ENCODE measurements around the gene NETO1. TPM values are rescaled to one million over a fixed set of nuclear protein-coding genes. Genes with fewer than 3 reads are reported as not detected.

NETO1 gene
- total RNA-seq, 1 experiment from 2014 or later, result 0.82 TPM

- Mint-ChIP-seq H3K4me3 (ENCODE audit: unreplicated experiment) (no peak overlapping the region), H3K27me3 (ENCODE audit: insufficient read depth, unreplicated experiment) (no peaks in the 10 kb centered on the region), H3K4me1 (ENCODE audit: insufficient read depth, unreplicated experiment) (no peaks in the 10 kb centered on the region), H3K36me3 (ENCODE audit: insufficient read depth, unreplicated experiment) (no peaks in the 10 kb centered on the region), H3K9me3 (ENCODE audit: unreplicated experiment) (no peaks in the 10 kb centered on the region), H3K27ac (ENCODE audit: low read depth, unreplicated experiment) (no peak overlapping the region)
- no peak for DNase-seq (ENCODE audit: unreplicated experiment)
- ChIA-PET CTCF (interaction anchor here (0.7 kb wide), 1 partner anchor 208 kb away, joined by 4 read pairs; no protein-coding TSS in a partner anchor), POLR2A (interaction anchor here (0.6 to 1.5 kb wide), 2 partner anchors 8 to 34 kb away, joined by 3 to 4 read pairs; no protein-coding TSS in a partner anchor)
- no peak for TF ChIP-seq CTCF (IDR thresholded peaks at IDR 0.05; ENCODE audit: unreplicated experiment)
- intact Hi-C loops (cut with micrococcal nuclease), result no loop called here
- BruUV-seq (replicated peaks), result no TSS peak
These were observed 35.2 kb upstream of the NETO1 start for GRCh38 chr18:72903033-72903432.

- peak; percentile 18 for DNase-seq (ENCODE audit: unreplicated experiment)
- no TSS peak for BruUV-seq (replicated peaks)
- ChIA-PET POLR2A (interaction anchor here (0.6 to 1.0 kb wide), 2 partner anchors 11 to 654 kb away, joined by 3 read pairs; no protein-coding TSS in a partner anchor), CTCF (no interaction called here)
- H3K36me3 Mint-ChIP-seq (ENCODE audit: insufficient read depth, unreplicated experiment), result no peaks in the 10 kb centered on the region
- no peak for TF ChIP-seq CTCF (IDR thresholded peaks at IDR 0.05; ENCODE audit: unreplicated experiment)
- intact Hi-C loops (cut with micrococcal nuclease), result no loop called here
- H3K27ac Mint-ChIP-seq (ENCODE audit: low read depth, unreplicated experiment), result no peak overlapping the region
- no peaks in the 10 kb centered on the region for H3K27me3 Mint-ChIP-seq (ENCODE audit: insufficient read depth, unreplicated experiment)
- H3K4me1 Mint-ChIP-seq (ENCODE audit: insufficient read depth, unreplicated experiment), result no peaks in the 10 kb centered on the region
- no peak overlapping the region for H3K4me3 Mint-ChIP-seq (ENCODE audit: unreplicated experiment)
- no peaks in the 10 kb centered on the region for H3K9me3 Mint-ChIP-seq (ENCODE audit: unreplicated experiment)
These were observed 31.6 kb upstream of the NETO1 start for GRCh38 chr18:72899338-72899737.

GRCh38 chr18:72898870-72899269 is 31.1 kb upstream of the NETO1 start:
- no peak for TF ChIP-seq CTCF (IDR thresholded peaks at IDR 0.05; ENCODE audit: unreplicated experiment)
- H3K9me3 Mint-ChIP-seq (ENCODE audit: unreplicated experiment), result no peaks in the 10 kb centered on the region
- H3K27ac Mint-ChIP-seq (ENCODE audit: low read depth, unreplicated experiment), result no peak overlapping the region
- no peak for DNase-seq (ENCODE audit: unreplicated experiment)
- no TSS peak for BruUV-seq (replicated peaks)
- no peaks in the 10 kb centered on the region for H3K36me3 Mint-ChIP-seq (ENCODE audit: insufficient read depth, unreplicated experiment)
- POLR2A ChIA-PET, result interaction anchor here (1.0 kb wide), 1 partner anchor 11 kb away, joined by 3 read pairs; no protein-coding TSS in a partner anchor
- intact Hi-C loops (cut with micrococcal nuclease), result no loop called here
- H3K4me3 Mint-ChIP-seq (ENCODE audit: unreplicated experiment), result no peak overlapping the region
- no peaks in the 10 kb centered on the region for H3K27me3 Mint-ChIP-seq (ENCODE audit: insufficient read depth, unreplicated experiment)
- no peaks in the 10 kb centered on the region for H3K4me1 Mint-ChIP-seq (ENCODE audit: insufficient read depth, unreplicated experiment)
- CTCF ChIA-PET, result no interaction called here

- peak; percentile 36 for DNase-seq (ENCODE audit: unreplicated experiment)
These were observed 27.8 kb upstream of the NETO1 start for GRCh38 chr18:72895548-72895947.

More at GRCh38 chr18:72895548-72895947, 27.8 kb upstream of the NETO1 start:
- H3K27me3 Mint-ChIP-seq (ENCODE audit: insufficient read depth, unreplicated experiment), result no peaks in the 10 kb centered on the region
- H3K36me3 Mint-ChIP-seq (ENCODE audit: insufficient read depth, unreplicated experiment), result no peaks in the 10 kb centered on the region
- ChIA-PET POLR2A (interaction anchor here (0.6 to 1.1 kb wide), 3 partner anchors 13 to 981 kb away, joined by 3 read pairs; no protein-coding TSS in a partner anchor), CTCF (no interaction called here)
- H3K4me1 Mint-ChIP-seq (ENCODE audit: insufficient read depth, unreplicated experiment), result no peaks in the 10 kb centered on the region
- H3K4me3 Mint-ChIP-seq (ENCODE audit: unreplicated experiment), result no peak overlapping the region
- no TSS peak for BruUV-seq (replicated peaks)
- TF ChIP-seq CTCF (IDR thresholded peaks at IDR 0.05; ENCODE audit: unreplicated experiment), result no peak
- H3K27ac Mint-ChIP-seq (ENCODE audit: low read depth, unreplicated experiment), result no peak overlapping the region
- intact Hi-C loops (cut with micrococcal nuclease), result no loop called here
- H3K9me3 Mint-ChIP-seq (ENCODE audit: unreplicated experiment), result no peaks in the 10 kb centered on the region
